ENCODE results near the gene CCDC191. TPM values are rescaled to one million over a fixed set of nuclear protein-coding genes. Genes with fewer than 3 reads are reported as not detected.

CCDC191 gene
- total RNA-seq, 1 donor from 2014 or later: 2.1 TPM

DNA sequence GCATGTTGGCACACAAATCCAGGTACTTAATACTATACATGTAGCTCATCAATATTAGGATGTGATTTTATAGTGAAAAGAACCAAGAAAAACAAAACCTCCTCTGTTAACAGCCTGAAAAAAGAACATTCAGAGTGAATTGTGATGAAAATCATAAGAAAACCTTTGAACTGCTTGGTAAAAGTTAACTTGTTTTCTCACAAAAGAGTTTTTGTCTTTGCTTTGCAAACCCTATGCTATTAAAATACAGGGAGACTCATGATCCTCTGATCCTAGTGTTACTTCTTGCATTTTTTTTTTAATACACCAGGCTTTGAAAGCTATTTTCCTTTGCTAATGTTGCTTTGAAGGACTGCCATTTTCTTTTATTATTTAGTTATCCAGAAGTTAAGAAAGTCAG is 23.9 kb upstream of the CCDC191 start:
- intact Hi-C loops (cut with micrococcal nuclease): no loop called here
- peaks cover 42% of the 10 kb centered on the region for H3K36me3 Mint-ChIP-seq (ENCODE audit: low read depth)
- no peaks in the 10 kb centered on the region for H3K9me3 Mint-ChIP-seq
- H3K27me3 Mint-ChIP-seq (ENCODE audit: insufficient read depth): no peaks in the 10 kb centered on the region
- H3K4me1 Mint-ChIP-seq (ENCODE audit: low read depth): no peaks in the 10 kb centered on the region
- H3K27ac Mint-ChIP-seq: no peak overlapping the region
- no peak overlapping the region for H3K4me3 Mint-ChIP-seq
- DNase-seq (ENCODE audit: low spot score): no peak

DNA sequence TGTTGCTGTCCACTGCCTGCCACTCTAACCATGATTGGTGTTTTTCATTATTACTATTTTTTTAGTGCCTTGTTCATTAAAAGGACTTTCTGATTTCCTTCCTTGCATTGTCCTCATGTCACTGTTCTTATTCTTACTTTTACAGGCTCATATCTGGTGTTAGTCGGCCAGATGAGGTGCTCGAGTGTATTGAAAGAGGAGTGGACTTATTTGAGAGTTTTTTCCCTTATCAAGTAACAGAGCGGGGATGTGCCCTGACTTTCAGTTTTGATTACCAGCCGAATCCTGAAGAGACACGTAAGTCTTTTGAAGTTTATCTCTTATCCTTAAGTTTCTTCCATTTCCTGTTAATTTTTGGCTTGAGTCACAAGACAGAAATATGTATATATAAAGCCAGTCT is 23.4 kb upstream of the CCDC191 start:
- Mint-ChIP-seq H3K9me3 (no peaks in the 10 kb centered on the region), H3K4me1 (ENCODE audit: low read depth) (no peaks in the 10 kb centered on the region), H3K27ac (no peak overlapping the region), H3K27me3 (ENCODE audit: insufficient read depth) (no peaks in the 10 kb centered on the region), H3K4me3 (no peak overlapping the region), H3K36me3 (ENCODE audit: low read depth) (peaks cover 46% of the 10 kb centered on the region)
- intact Hi-C loops (cut with micrococcal nuclease): no loop called here
- DNase-seq (ENCODE audit: low spot score): no peak

DNA sequence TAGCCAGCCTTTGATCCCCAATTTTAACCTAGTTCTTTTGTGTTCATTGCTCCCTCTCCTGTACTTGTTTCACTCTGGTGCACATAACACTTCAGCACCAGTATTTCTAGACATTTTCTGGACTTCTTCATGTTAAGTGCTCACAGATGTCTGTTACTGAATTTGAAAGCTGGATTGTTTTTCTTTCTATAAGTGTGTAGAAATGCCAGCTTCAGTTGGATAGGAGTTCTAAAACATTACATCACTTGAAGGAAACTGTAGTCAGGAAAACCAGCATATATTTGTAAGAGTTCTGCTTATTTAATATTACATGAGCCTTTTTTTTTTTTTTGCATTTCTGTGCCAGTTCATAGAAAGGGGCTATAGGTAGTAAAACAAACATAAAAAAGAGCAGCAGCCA is 21.8 kb upstream of the CCDC191 start:
- no peak for DNase-seq (ENCODE audit: low spot score)
- intact Hi-C loops (cut with micrococcal nuclease): no loop called here
- Mint-ChIP-seq H3K27ac (no peak overlapping the region), H3K36me3 (ENCODE audit: low read depth) (peaks cover 47% of the 10 kb centered on the region), H3K4me3 (no peak overlapping the region), H3K27me3 (ENCODE audit: insufficient read depth) (no peaks in the 10 kb centered on the region), H3K4me1 (ENCODE audit: low read depth) (no peaks in the 10 kb centered on the region), H3K9me3 (no peaks in the 10 kb centered on the region)

DNA sequence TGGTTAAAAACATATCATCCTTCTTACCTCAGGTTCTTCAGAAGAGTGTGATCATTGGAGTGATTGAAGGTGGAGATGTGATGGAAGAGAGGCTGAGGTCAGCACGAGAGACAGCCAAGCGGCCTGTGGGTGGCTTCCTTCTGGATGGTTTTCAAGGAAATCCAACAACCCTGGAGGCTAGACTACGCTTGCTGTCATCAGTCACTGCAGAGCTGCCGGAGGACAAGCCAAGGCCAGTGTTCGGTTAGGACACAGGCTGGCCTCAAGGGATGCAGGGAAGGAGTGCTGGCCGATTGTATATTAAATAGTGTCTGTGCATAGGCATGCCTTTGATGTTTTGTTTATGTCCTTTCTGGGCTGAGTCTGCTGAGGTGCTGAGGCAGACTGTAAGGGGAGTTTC is 20.4 kb upstream of the CCDC191 start:
- DNase-seq (ENCODE audit: low spot score): no peak
- Mint-ChIP-seq H3K9me3 (no peaks in the 10 kb centered on the region), H3K27ac (no peak overlapping the region), H3K4me3 (no peak overlapping the region), H3K4me1 (ENCODE audit: low read depth) (no peaks in the 10 kb centered on the region), H3K36me3 (ENCODE audit: low read depth) (peaks cover 53% of the 10 kb centered on the region), H3K27me3 (ENCODE audit: insufficient read depth) (no peaks in the 10 kb centered on the region)
- intact Hi-C loops (cut with micrococcal nuclease): no loop called here

DNA sequence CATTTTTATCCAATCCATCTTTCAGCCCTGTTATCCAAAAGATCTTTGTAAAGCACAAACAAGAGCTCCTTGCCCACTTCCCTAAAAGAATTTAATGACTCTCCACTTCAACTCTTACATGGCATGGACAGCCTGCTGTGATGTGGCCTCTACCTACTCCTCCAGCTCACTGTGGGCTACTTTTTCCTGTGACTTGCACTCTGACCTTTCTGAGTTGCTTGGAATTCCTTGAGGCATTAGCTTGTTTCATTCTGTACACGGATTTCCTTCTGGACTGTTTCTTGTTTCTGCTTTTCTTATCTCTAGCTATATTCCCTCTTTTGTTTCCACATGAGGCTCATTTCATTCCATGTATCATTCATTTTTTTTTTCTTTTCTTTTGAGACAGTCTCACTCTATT is 15.5 kb upstream of the CCDC191 start:
- peaks cover 49% of the 10 kb centered on the region for H3K36me3 Mint-ChIP-seq (ENCODE audit: low read depth)
- no peak overlapping the region for H3K4me3 Mint-ChIP-seq
- no peaks in the 10 kb centered on the region for H3K9me3 Mint-ChIP-seq
- no peaks in the 10 kb centered on the region for H3K4me1 Mint-ChIP-seq (ENCODE audit: low read depth)
- intact Hi-C loops (cut with micrococcal nuclease): no loop called here
- no peak for DNase-seq (ENCODE audit: low spot score)
- no peak overlapping the region for H3K27ac Mint-ChIP-seq
- H3K27me3 Mint-ChIP-seq (ENCODE audit: insufficient read depth): no peaks in the 10 kb centered on the region

DNA sequence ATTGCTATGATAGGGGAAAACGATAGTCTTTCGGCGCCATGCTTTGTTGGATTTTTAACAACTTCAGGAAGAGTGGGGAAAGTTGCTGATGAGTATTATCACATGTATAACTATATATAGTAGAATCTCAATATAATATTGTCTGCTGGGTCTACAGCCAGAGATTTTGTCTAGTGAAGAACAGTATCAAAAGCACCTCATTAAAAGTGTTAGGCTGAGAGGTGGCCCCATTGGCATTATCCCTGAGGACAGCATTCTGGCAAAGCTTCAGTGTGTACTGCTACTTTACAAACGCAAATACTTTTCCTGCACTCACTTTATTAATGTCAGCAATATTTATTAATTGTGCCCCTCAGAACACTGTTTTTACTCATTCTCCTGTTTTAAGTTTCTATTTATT is 12.0 kb upstream of the CCDC191 start:
- no peaks in the 10 kb centered on the region for H3K9me3 Mint-ChIP-seq
- peaks cover 42% of the 10 kb centered on the region for H3K36me3 Mint-ChIP-seq (ENCODE audit: low read depth)
- no peaks in the 10 kb centered on the region for H3K27me3 Mint-ChIP-seq (ENCODE audit: insufficient read depth)
- intact Hi-C loops (cut with micrococcal nuclease): no loop called here
- DNase-seq (ENCODE audit: low spot score): no peak
- H3K4me1 Mint-ChIP-seq (ENCODE audit: low read depth): no peaks in the 10 kb centered on the region
- H3K4me3 Mint-ChIP-seq: no peak overlapping the region
- no peak overlapping the region for H3K27ac Mint-ChIP-seq

DNA sequence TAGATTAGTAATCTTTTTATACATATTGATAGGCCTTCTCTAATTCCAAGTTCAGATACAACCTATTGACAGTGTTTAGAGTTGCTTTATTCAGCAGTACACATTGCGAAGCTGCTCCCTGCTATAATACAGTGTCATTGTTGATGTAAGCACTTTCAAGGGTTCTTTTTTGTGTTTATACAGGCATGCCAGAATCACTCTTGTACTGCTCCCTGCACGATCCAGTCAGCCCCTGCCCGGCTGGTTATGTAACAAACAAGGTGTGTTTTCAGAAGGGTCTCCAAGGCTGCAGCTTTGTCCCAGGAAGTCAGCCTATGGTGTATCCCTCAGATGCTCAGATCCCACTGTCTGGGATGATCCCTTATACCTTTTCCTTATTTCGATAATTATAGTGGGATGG is 11.5 kb upstream of the CCDC191 start:
- no peaks in the 10 kb centered on the region for H3K9me3 Mint-ChIP-seq
- no peak overlapping the region for H3K4me3 Mint-ChIP-seq
- H3K27ac Mint-ChIP-seq: no peak overlapping the region
- intact Hi-C loops (cut with micrococcal nuclease): no loop called here
- peaks cover 42% of the 10 kb centered on the region for H3K36me3 Mint-ChIP-seq (ENCODE audit: low read depth)
- H3K27me3 Mint-ChIP-seq (ENCODE audit: insufficient read depth): no peaks in the 10 kb centered on the region
- no peak for DNase-seq (ENCODE audit: low spot score)
- no peaks in the 10 kb centered on the region for H3K4me1 Mint-ChIP-seq (ENCODE audit: low read depth)

DNA sequence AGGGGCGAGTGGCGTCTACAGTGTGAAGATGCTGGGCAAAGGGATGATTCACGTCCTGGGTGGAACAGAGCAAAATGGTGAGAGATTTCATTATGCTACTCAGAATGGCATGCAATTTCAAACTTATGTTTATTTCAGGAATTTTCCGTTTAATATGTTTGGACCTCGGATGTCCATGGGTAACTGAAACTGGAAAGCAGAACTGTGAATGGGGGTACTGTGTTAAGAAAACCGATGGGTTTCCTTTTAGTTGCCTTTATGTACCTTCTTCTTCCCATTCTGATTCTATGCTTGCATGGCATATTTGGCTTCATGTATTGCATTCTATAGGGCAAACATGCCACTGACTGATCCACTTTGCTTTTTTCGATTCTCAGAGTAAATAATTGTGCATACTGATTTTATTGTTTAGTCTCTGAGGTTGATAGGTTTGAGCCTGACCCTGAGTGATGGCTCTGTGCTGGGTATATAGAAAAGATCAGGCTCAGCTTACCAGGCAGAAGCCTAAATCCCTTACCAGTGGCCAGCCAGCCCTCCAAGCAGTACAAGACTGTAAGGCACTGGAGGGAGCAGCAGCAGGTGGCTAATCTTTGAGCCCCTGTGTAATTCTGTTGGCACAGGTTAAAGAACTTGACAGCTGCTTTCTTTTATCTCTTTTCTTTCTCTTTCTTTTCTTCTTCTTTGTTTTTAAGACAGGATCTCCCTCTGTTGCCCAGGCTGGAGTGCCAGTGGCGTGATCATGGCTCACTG is 4.8 kb upstream of the CCDC191 start:
- H3K27ac Mint-ChIP-seq: no peak overlapping the region
- no peak overlapping the region for H3K4me3 Mint-ChIP-seq
- H3K36me3 Mint-ChIP-seq (ENCODE audit: low read depth): peaks cover 15% of the 10 kb centered on the region
- H3K9me3 Mint-ChIP-seq: no peaks in the 10 kb centered on the region
- intact Hi-C loops (cut with micrococcal nuclease): no loop called here
- DNase-seq (ENCODE audit: low spot score): no peak
- H3K27me3 Mint-ChIP-seq (ENCODE audit: insufficient read depth): peaks cover 2% of the 10 kb centered on the region
- H3K4me1 Mint-ChIP-seq (ENCODE audit: low read depth): peaks cover 46% of the 10 kb centered on the region

DNA sequence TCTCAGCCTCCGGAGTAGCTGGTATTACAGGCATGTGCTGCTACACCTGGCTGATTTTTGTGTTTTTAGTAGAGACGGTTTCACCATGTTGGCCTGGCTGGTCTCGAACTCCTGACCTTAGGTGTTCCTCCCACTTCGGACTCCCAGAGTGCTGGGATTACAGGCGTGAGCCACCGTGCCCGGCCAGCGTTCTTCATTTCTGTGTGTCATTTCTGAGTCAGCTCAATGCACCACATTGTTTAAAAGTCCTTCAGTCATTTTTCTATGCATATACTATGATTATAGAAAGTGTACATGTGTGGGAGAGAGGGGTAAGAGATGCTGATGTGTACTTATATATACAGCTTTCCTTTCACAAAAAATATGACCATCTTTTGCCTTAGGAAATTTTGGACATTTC is 2.3 kb upstream of the CCDC191 start:
- Mint-ChIP-seq H3K36me3 (ENCODE audit: low read depth) (peaks cover 5% of the 10 kb centered on the region), H3K4me1 (ENCODE audit: low read depth) (peaks cover 56% of the 10 kb centered on the region), H3K27me3 (ENCODE audit: insufficient read depth) (peaks cover 2% of the 10 kb centered on the region), H3K4me3 (peak overlapping the region; percentile 81), H3K27ac (no peak overlapping the region), H3K9me3 (no peaks in the 10 kb centered on the region)
- intact Hi-C loops (cut with micrococcal nuclease): loop anchor here (5.0 kb wide), 4 partner anchors 184 to 1724 kb away; partner anchors contain the start of gene SPICE1
- DNase-seq (ENCODE audit: low spot score): no peak

DNA sequence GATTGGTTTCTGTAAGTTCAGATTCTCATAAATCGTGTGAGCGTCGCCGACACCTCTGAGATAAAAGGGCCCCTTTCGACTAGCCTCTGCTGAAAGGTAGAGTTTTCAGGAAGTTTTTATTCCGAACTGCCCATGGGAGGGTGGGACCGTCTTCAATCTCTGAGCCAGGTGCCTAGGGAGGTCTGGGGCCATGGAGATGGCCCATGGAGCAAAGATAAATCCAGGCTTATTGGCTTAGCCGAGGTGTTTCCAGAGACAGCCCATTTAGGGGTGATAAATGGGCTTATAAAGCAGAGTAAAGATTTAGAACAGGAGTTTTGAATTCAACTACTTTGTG is 653 bp upstream of the CCDC191 start:
- Mint-ChIP-seq H3K4me3 (peak overlapping the region; percentile 98), H3K36me3 (ENCODE audit: low read depth) (peaks cover 5% of the 10 kb centered on the region), H3K27me3 (ENCODE audit: insufficient read depth) (peaks cover 2% of the 10 kb centered on the region), H3K27ac (peak overlapping the region; percentile 97), H3K9me3 (no peaks in the 10 kb centered on the region), H3K4me1 (ENCODE audit: low read depth) (peaks cover 56% of the 10 kb centered on the region)
- intact Hi-C loops (cut with micrococcal nuclease): loop anchor here (2.0 to 5.0 kb wide), 6 partner anchors 185 to 1725 kb away; partner anchors contain the start of genes SIDT1 and SPICE1
- DNase-seq (ENCODE audit: low spot score): no peak

DNA sequence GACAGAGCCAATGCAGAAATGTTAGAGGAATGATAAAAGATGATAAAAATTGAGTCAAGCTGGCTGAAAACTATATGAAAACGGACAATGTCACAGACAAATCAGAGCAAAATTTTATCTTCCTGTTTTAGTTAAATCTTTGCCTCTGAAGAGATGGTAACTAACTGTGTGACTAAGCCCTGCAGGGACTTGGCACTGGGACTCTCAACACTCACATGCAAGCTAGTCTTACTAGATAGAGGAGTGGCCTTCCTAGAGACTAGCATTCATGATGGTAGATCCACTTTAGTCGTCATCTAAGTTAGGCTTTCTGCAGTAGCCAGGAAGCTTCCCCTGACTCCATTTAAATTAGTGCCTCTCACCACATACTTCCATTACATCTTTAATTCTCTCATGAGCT is 4.1 kb downstream of the CCDC191 start:
- peaks cover 3% of the 10 kb centered on the region for H3K36me3 Mint-ChIP-seq (ENCODE audit: low read depth)
- no peaks in the 10 kb centered on the region for H3K9me3 Mint-ChIP-seq
- peaks cover 19% of the 10 kb centered on the region for H3K4me1 Mint-ChIP-seq (ENCODE audit: low read depth)
- no peak overlapping the region for H3K4me3 Mint-ChIP-seq
- H3K27me3 Mint-ChIP-seq (ENCODE audit: insufficient read depth): peaks cover 5% of the 10 kb centered on the region
- DNase-seq (ENCODE audit: low spot score): no peak
- no peak overlapping the region for H3K27ac Mint-ChIP-seq
- intact Hi-C loops (cut with micrococcal nuclease): no loop called here

DNA sequence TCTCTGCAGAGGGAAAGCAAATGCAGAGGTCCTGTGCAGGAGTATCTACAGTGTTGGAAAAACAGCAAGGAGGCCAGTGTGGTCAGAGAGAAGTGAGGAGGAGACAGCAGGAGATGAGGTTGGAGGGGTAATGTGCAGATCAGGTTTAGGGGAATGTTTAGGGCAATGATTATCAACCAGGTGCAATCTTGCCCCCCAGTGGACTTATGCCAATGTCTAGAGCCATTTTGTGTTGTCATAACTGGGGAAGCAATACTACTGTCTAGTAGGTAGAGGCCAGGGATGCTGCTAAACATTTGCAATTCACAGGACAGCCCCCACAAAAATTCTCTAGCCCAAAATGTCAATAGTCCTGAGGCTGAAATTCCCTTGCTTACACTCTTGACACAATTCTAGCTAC is 13.1 kb downstream of the CCDC191 start:
- H3K27me3 Mint-ChIP-seq (ENCODE audit: insufficient read depth): no peaks in the 10 kb centered on the region
- H3K9me3 Mint-ChIP-seq: no peaks in the 10 kb centered on the region
- no peaks in the 10 kb centered on the region for H3K4me1 Mint-ChIP-seq (ENCODE audit: low read depth)

DNA sequence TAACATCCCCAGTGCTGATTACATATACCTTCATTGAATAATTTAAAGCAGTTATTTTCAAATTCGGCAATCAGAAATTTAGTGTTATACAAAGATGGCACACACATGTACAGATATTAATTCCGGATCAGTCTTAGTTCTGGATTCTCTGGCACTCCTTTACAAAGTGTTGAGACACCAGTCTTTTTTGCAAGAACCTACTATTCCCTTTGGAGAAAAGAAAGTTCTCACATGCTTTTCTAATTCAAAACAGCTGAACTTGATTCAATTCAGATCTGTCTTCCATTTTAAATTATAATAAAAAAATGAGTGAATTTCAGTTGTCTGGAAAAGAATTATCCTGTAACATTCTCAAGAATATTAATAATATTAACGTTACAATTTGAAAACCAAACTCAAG is 20.4 kb downstream of the CCDC191 start:
- Mint-ChIP-seq H3K4me1 (ENCODE audit: low read depth) (no peaks in the 10 kb centered on the region), H3K4me3 (no peak overlapping the region), H3K27me3 (ENCODE audit: insufficient read depth) (no peaks in the 10 kb centered on the region), H3K27ac (no peak overlapping the region), H3K36me3 (ENCODE audit: low read depth) (no peaks in the 10 kb centered on the region), H3K9me3 (no peaks in the 10 kb centered on the region)
- no peak for DNase-seq (ENCODE audit: low spot score)
- intact Hi-C loops (cut with micrococcal nuclease): no loop called here

More for the DNA sequence above, 13.1 kb downstream of the CCDC191 start:
- no peak overlapping the region for H3K27ac Mint-ChIP-seq
- no peak overlapping the region for H3K4me3 Mint-ChIP-seq
- no peak for DNase-seq (ENCODE audit: low spot score)
- no peaks in the 10 kb centered on the region for H3K36me3 Mint-ChIP-seq (ENCODE audit: low read depth)
- intact Hi-C loops (cut with micrococcal nuclease): no loop called here

Measured in activated T-helper 1 cell treated with anti-CD3 and anti-CD28 coated beads, Interleukin-12 subunit alpha, Interleukin-12 subunit beta, Interleukin-2, Interleukin-4 antibody, amounts not matched to agents 30 ng/mL and 10 ng/mL and 1 ng/mL, durations not matched to agents 14 hours and 24 hours and 36 hours (primary cell).